GM12878 (cell line): ENCODE data around the gene YRDC. TPM values are rescaled to one million over a fixed set of nuclear protein-coding genes. Genes with fewer than 3 reads are reported as not detected.

Experiments
- ATAC-seq: fragments of 200-7000 bp; cut with Tn5 transposase; 3 replicates; pipeline ENCODE4 v1.9.1; 2020; ENCODE audit warnings: mild to moderate bottlenecking, moderate library complexity
- BruUV-seq: library from RNA; stranded (reverse); fragments of 400-500 nt; replicated peaks from 2 replicates; lab custom pipeline; 2021; lab: Mats Ljungman, UMichigan
- CTCF ChIA-PET: fragments of 300-600 bp; sonication (Branson Sonifier 250); formaldehyde crosslinking; extraction: SDS; loops from one replicate; lab custom pipeline; 2021; ENCODE audit warnings: inconsistent platforms; lab: Yijun Ruan, JAX
- POLR2A ChIA-PET: fragments of 350-600 bp; formaldehyde crosslinking; extraction: SDS; loops from one replicate; lab custom pipeline; 2021; ENCODE audit warnings: inconsistent platforms; lab: Charles Lee
- RAD21 ChIA-PET: fragments of 300-600 bp; sonication (Branson Sonifier 250); formaldehyde crosslinking; loops from one replicate; lab custom pipeline; 2023; ENCODE audit warnings: antibody characterized with exemption; ENCODE audit not compliant: unreplicated experiment; lab: Charles Lee
- SMC1A ChIA-PET: fragments of 300-600 bp; sonication (Branson Sonifier 250); formaldehyde crosslinking; loops from one replicate; lab custom pipeline; 2023; ENCODE audit not compliant: unreplicated experiment, uncharacterized antibody; lab: Charles Lee
- DNase-seq: peaks from one replicate; pipeline ENCODE4 v3.0.0-alpha.2; 2011; ENCODE audit warnings: low read depth, low spot score
- FAIRE-seq: peaks from 3 replicates; lab custom pipeline; 2011; peaks lifted over from hg19 to GRCh38; lab: Jason Lieb, UNC
- H2AFZ ChIP-seq: 2 replicates; pipeline ENCODE4 v1.6.0; 2011; ENCODE audit warnings: low read depth, low read length, control low read depth; ENCODE audit not compliant: control insufficient read depth
- H3K27ac ChIP-seq: 2 replicates; pipeline ENCODE4 v1.5.1; 2011; ENCODE audit warnings: control low read depth; ENCODE audit not compliant: control insufficient read depth, insufficient read depth
- H3K27me3 ChIP-seq, 2 experiments: replicated peaks in 1 of 2; 2 replicates each; pipeline versions ENCODE4 v1.6.0 to v1.6.1; 2011; ENCODE audit warnings: low read length in 1 of 2; ENCODE audit not compliant: control insufficient read depth in 2 of 2, insufficient read depth in 2 of 2
- H3K36me3 ChIP-seq, 2 experiments: 2 replicates each; pipeline ENCODE4 v1.5.1; 2011; ENCODE audit warnings: low read length in 1 of 2; ENCODE audit not compliant: control insufficient read depth in 2 of 2, insufficient read depth in 2 of 2
- H3K4me1 ChIP-seq: 2 replicates; pipeline ENCODE4 v1.6.1; 2011; ENCODE audit warnings: mild to moderate bottlenecking, low read length, moderate library complexity, mixed read lengths; ENCODE audit not compliant: control insufficient read depth, insufficient read depth
- H3K4me2 ChIP-seq: 2 replicates; pipeline ENCODE4 v1.6.0; 2011; ENCODE audit warnings: control low read depth; ENCODE audit not compliant: control insufficient read depth, insufficient read depth
- H3K4me3 ChIP-seq: fragments of 200-600 bp; sonication (generic); 2 replicates; pipeline ENCODE4 v1.5.1; 2016
- H3K79me2 ChIP-seq: 2 replicates; pipeline ENCODE4 v1.6.0; 2011; ENCODE audit warnings: low read length; ENCODE audit not compliant: control insufficient read depth, insufficient read depth
- H3K9ac ChIP-seq: 2 replicates; pipeline ENCODE4 v1.8.0; 2011; ENCODE audit warnings: low read length, control low read depth, mixed read lengths; ENCODE audit not compliant: control insufficient read depth, insufficient read depth
- H3K9me3 ChIP-seq: replicated peaks from 3 replicates; pipeline ENCODE4 v1.5.1; 2011; ENCODE audit warnings: mild to moderate bottlenecking, low read length; ENCODE audit not compliant: control insufficient read depth, insufficient read depth
- H4K20me1 ChIP-seq: 2 replicates; pipeline ENCODE4 v1.6.0; 2011; ENCODE audit not compliant: control insufficient read depth, insufficient read depth
- HDAC6 ChIP-seq: fragments of 200-600 bp; sonication (generic); IDR thresholded peaks from one replicate; pipeline ENCODE4 v1.8.0; 2017; ENCODE audit warnings: antibody characterized with exemption; ENCODE audit not compliant: unreplicated experiment
- IKZF1 ChIP-seq: fragments of 450-650 bp; conservative IDR thresholded peaks from 2 replicates; pipeline ENCODE4 v1.6.1; 2017; ENCODE audit warnings: antibody characterized with exemption, mild to moderate bottlenecking
- KDM1A ChIP-seq: fragments of 200-600 bp; sonication (generic); IDR thresholded peaks from 2 replicates; pipeline ENCODE4 v1.6.1; 2016; ENCODE audit warnings: borderline replicate concordance
- PAX5 ChIP-seq: IDR thresholded peaks from 2 replicates; pipeline ENCODE4 v1.6.1; 2011; ENCODE audit warnings: low read depth, low read length, borderline replicate concordance
- SP1 ChIP-seq: IDR thresholded peaks from one replicate; pipeline ENCODE4 v1.6.1; 2011; ENCODE audit warnings: low read depth, low read length
- WGBS: methylation state at CpG from one replicate; pipeline ENCODE4 v1.1.6; 2016; ENCODE audit warnings: low lambda C conversion rate; ENCODE audit not compliant: insufficient replicate concordance, insufficient coverage; ENCODE audit errors: missing lambda C conversion rate; 5-methylcytosine and 5-hydroxymethylcytosine counted together
- in situ Hi-C: fragments of 300-500 bp; cut with MboI; formaldehyde crosslinking; loops from 9 replicates; pipeline ENCODE4 v1.14.3; 2018; ENCODE audit warnings: mixed read lengths
- intact Hi-C: fragments of 100-400 bp; cut with micrococcal nuclease; formaldehyde crosslinking; loops from one replicate; pipeline ENCODE4 v1.14.2; 2022; ENCODE audit not compliant: unreplicated experiment
- polyA plus RNA-seq, 11 experiments: library from polyadenylated mRNA; depleted of rRNA in 4 of 11; unstranded in 6 of 11; stranded (reverse) in 5 of 11; fragments of >200 nt; fragmentation: Nextera tagmentation in 4 of 11; fragmentation: Illumina TruSeq in 1 of 11; extraction: Ambion mirVana in 4 of 11; extraction: Trizol in 1 of 11; gene quantifications; 1 replicate in 1 of 11; 2 replicates in 10 of 11; pipeline versions ENCODE4 v1.2.1 to v1.2.3, GENCODE V29; 2011 to 2016; ENCODE audit warnings: inconsistent platforms in 2 of 11, missing spikeins in 2 of 11, low read depth in 1 of 11
- total RNA-seq, 4 experiments: library from RNA; depleted of rRNA in 3 of 4; stranded (reverse); fragments of >200 nt in 3 of 4; fragmentation: Illumina TruSeq in 1 of 4; extraction: Trizol in 1 of 4; gene quantifications; 2 replicates each; pipeline versions ENCODE4 v1.2.1 to v1.2.3, GENCODE V29; 2013 to 2021
- TF ChIP-seq, protein P1 (sequence below): fragments of 450-650 bp; IDR thresholded peaks from 2 replicates; pipeline ENCODE4 v1.6.1; 2017; ENCODE audit warnings: borderline replicate concordance

Gene YRDC
- total and polyA plus RNA-seq, 10 of the 15 experiments (the other 5 are each of a cell fraction or from before 2014, with no cell fraction given) = 2.9 to 36.2 (median 19.3) TPM

DNA sequence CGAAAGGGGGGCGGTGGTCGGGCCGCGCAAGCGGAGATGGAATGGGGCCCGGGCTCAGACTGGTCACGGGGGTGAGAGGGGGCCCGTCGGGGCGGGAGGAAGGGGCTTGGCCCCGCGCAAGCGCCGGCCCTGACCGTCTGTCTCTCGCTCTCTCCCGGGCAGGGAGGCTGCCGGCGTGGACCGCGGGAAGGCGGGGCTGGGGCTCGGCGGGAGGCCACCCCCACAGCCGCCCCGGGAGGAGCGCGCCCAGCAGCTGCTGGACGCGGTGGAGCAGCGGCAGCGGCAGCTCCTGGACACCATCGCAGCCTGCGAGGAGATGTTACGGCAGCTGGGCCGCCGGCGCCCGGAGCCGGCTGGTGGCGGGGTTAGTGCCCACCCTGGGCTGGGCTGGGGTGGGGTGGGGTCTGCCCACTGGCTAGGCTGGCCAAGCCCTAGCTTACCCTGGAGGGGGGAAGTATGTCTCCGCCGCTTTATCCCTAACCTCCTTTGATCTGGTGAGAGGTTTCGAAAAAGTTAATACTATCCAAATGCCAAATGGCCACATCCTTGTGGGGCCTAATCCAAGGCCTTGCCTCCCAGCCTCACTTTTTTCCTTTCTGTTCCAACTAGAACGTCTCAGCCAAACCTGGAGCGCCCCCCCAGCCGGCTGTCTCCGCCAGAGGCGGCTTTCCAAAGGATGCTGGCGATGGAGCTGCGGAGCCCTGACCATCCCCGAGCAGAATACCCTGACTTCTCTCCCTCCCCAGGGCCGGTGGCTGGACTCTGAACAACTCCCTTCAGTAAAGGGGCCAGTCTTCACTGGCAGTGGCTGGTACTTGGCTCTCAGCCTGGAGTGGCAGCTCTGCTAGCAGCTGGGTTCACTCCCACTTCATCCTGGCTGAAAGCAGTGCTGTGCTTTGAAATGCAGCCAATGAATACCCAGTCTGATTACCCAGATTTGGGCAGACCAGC lies 636 bp upstream of the YRDC start (continued):
- TF ChIP-seq IKZF1 (no peak; the same call in 1 of the 2 replicates), SP1 (no peak), KDM1A (no peak), PAX5 (0 out of 2 replicates have a peak, but pooled peaks have one; percentile 8)
- TF ChIP-seq, protein P1, sequence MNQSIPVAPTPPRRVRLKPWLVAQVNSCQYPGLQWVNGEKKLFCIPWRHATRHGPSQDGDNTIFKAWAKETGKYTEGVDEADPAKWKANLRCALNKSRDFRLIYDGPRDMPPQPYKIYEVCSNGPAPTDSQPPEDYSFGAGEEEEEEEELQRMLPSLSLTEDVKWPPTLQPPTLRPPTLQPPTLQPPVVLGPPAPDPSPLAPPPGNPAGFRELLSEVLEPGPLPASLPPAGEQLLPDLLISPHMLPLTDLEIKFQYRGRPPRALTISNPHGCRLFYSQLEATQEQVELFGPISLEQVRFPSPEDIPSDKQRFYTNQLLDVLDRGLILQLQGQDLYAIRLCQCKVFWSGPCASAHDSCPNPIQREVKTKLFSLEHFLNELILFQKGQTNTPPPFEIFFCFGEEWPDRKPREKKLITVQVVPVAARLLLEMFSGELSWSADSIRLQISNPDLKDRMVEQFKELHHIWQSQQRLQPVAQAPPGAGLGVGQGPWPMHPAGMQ = no peak

DNA sequence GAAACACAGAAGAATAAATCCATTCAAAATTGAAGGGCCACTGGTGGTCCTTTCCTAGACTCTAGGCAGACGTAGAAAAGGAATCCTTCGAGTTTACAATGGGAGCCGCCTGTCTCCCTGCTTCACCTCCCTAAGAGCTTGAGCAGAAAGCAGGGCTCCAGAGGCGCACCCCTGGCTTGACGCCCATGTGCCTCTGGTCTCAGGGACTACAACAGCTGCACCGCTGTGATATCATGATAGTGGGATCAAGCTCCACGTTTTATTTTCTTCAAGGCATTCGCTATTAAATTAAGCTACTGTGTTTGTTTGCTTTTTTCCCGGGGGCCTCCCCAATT lies 821 bp downstream of the YRDC start:
- H3K27ac ChIP-seq = peak overlapping the region; percentile 81
- 0% methylated on average over 9 of the region's 9 CpGs for WGBS
- ChIA-PET SMC1A (interaction anchor here (1.2 to 2.5 kb wide), 2 partner anchors 10 to 53 kb away, joined by 3 to 9 read pairs; partner anchors contain the start of gene MTF1), RAD21 (interaction anchor here (0.8 to 2.2 kb wide), 4 partner anchors 13 to 117 kb away, joined by 3 to 19 read pairs (median 4); partner anchors contain the start of gene MTF1), CTCF (interaction anchor here (1.0 to 2.9 kb wide), 5 partner anchors 10 to 125 kb away, joined by 3 to 17 read pairs (median 6); partner anchors contain the start of gene MTF1), POLR2A (interaction anchor here (0.5 to 2.2 kb wide), 6 partner anchors 44 to 1561 kb away, joined by 3 to 17 read pairs (median 4); partner anchors contain the start of gene MTF1)
- DNase-seq = no peak
- H3K36me3 ChIP-seq = peaks cover 18 to 23% of the 10 kb centered on the region in 2 experiments
- intact Hi-C loops = no loop called here
- H3K4me3 ChIP-seq = peak overlapping the region; percentile 91
- no peaks in the 10 kb centered on the region for H3K9me3 ChIP-seq
- no peaks in the 10 kb centered on the region for H3K27me3 ChIP-seq
- H4K20me1 ChIP-seq = no peaks in the 10 kb centered on the region
- BruUV-seq = no TSS peak
- H3K4me2 ChIP-seq = peak overlapping the region; percentile 99
- in situ Hi-C loops = no loop called here
- peak overlapping the region; percentile 79 for H3K9ac ChIP-seq
- TF ChIP-seq HDAC6 = peak; percentile 41
- TF ChIP-seq, protein P1 = no peak
- FAIRE-seq = no peak
- no peak overlapping the region for H2AFZ ChIP-seq
- peaks cover 28% of the 10 kb centered on the region for H3K79me2 ChIP-seq
- peaks cover 11% of the 10 kb centered on the region for H3K4me1 ChIP-seq
- no peak for ATAC-seq
